HL-60/S4 treated with retinoic acid at 250 ng/mL for 4 days and 3 days (cell line): ENCODE data around the gene EPOP.

Experiments used
- in situ Hi-C: fragments of 300-500 bp; cut with MboI; formaldehyde crosslinking; loops from 2 replicates; pipeline ENCODE4 v1.7.0; 2022; ENCODE audit warnings: low sequenced_read_pairs

EPOP gene

GRCh38 chr17:38706505-38707216 is 31.9 kb upstream of the EPOP start:
- in situ Hi-C loops = no loop called here

DNA sequence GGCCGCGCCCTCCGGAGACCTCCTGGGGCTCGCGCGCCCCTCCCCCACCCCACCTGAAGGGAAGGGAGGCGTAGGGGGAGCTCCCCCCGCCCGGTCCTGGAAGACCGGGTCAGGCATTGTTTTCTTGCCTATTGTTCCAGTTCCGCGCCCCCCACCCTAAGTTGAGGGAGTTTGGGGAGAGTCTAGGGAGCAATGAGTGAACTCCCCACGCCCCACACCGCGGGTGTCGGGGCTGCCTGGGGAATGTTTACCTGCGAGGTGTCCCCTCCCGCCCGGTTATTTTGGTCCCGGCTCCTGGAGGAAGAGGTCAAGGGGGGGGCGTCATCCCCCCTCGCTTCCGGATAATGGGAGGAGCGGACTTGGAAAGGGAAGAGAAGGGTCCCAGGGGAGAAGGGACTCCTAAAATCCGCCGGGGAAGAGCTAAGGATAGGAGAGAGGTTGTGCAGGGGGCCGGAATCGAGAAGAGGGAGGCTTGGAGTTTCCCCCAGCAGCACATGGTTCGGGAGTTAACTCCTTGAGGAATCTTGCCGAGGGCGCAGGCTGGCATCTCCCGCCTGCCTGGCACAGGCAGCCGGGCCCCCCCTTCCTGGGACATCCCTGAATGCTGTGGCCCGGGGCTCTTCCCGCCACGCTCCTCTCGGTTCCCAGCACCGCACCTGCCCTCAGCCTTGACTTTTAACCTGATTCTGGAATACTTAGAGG is 31.2 kb upstream of the EPOP start:
- in situ Hi-C loops = no loop called here

GRCh38 chr17:38705523-38705802 is 30.7 kb upstream of the EPOP start:
- in situ Hi-C loops = no loop called here

DNA sequence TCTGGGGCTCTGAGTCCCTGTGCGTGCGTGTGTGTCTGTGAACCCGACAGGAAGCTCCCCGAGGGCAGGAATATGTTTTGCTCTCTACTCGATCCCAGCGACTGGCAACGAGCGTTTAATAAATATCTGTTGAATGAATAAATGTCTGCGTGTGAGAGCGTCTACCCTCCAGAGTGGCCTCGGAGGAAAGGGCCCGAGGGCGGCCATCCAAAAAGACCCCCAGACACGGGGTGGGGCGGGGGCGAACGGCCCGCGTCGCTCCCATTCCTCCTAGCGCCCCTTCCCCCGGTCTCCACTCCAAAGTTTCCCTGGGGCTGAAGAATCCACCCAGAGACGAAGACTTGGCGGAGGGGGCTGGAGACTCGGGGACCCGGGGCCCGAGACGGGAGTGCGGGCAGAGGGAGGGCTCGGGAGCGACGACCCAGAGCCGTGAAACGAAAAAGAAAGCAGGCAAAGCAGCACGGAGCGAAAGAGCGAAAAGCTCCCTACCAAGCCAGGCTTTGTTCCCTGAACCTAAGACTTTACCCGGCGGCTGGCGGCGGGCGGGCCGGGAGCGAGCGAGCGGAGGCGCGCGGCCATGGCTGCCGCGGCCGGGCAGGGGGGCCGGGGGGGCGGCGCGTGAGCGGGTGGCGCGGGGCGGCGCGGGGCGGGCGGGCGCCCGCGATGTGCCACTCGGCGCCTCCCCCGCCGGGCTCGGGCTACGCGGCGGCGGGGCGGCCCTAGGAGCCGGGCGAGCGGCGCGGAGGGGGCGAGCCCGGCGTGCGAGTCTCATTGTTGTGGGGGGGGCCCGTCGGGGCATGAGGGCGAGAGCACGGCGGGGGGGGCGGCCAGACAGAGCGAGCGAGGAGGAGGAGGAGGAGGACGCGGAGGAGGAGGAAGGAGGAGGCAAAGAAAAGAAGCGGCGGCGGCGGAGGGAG is 30.1 kb upstream of the EPOP start, which contains the start of gene MLLT6:
Gene MLLT6 (plus strand): TSS at position 668 of the 917 bp plus-strand sequence. CDS start 360 bp downstream, outside the sequence.
- in situ Hi-C loops = no loop called here

GRCh38 chr17:38703742-38704605 is 29.2 kb upstream of the EPOP start:
- in situ Hi-C loops = no loop called here

GRCh38 chr17:38702916-38703741 is 28.4 kb upstream of the EPOP start:
- in situ Hi-C loops = no loop called here

DNA sequence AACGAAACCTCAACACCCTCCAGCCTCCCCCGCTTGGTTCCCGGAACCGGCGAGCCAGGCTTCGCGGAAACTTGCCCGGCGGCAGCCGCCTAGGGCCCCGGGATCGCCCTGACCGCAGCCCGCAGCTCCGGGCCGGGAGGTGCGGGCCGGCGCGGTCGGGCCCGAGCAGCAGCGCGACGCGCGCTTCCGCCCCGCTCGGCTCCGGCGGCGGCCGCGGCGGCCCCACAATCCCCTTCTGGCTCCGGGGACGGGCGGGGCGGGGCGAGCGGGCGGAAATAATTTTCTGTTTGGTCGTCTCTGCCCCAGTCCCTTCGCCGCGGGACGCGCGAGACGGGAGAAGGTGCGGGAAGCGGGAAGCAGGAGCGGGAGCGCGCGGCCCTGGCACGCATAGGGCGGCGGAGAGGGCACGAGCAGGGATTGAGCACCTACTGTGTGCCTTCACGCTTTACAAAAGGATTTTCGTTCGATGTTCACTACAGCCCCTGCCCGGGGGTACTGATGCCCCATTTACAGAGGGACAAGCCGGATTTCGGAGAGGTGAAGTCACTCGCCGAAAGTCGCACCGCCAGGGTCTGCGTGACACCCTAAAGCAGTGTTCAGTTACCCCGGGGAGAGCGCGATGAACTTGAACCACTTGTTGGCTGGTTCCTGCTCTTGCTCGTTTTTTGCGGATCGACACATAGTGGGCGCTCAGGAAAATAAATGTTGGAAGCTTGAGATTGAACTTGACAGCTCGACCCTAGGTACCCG is 27.6 kb upstream of the EPOP start:
- in situ Hi-C loops = no loop called here

GRCh38 chr17:38701504-38702165 is 26.9 kb upstream of the EPOP start:
- in situ Hi-C loops = no loop called here

DNA sequence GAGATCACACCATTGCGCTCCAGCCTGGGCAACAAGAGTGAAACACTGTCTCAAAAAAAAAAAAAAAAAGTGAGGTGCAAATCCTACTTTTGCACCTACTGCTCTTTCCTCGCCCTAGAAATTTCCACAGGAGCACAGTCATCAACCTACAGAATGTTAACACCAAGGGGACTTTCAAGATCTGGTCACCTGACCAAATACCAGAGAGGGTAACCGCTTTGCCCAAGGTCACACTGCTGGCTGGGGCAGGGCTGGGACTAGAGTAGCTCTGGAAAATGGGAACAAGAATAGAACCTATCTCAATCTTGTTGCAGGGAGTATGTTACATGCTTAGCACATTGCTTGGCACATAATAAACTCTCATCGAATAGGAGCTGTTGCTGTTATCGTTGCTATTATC is 24.0 kb upstream of the EPOP start:
- in situ Hi-C loops = no loop called here

DNA sequence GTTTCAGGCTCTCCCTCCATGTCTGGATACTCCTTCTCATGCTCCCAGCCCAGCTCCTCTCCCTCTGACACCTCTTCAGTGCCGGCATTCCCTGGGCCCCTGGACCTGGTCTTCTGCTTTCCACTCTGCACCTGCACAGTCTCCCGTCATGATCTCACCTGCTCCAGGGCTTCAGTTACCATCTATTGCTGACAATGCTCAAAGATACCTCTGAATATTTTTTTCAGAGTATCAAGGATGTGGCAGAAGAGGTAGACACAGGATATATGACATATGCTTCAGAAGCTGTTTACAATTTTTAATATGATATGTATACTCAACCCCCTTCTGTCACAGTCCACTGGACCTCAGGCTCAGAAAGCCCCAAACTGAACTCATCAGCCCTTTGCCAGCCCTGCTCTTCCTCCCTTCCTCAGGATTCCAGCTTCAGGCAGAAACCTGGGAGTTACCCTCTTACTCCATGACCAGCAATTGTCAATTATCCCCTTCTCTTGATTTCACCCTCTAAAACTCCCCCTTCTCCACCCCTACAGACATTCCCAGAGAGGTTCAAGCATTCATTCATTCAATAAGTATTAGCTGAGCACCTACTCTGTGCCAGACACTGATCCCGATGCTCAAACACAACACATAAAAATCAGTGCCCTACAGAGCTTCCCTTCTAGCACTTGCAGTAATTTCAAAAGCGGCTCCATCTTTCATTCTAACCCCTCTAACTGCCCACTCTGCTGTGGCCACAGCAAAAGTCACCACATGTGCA is 22.5 kb upstream of the EPOP start:
- in situ Hi-C loops = no loop called here

- in situ Hi-C loops = no loop called here
Measured at GRCh38 chr17:38693700-38694329, 19.1 kb upstream of the EPOP start.

GRCh38 chr17:38691154-38691553 is 16.4 kb upstream of the EPOP start:
- in situ Hi-C loops = no loop called here

DNA sequence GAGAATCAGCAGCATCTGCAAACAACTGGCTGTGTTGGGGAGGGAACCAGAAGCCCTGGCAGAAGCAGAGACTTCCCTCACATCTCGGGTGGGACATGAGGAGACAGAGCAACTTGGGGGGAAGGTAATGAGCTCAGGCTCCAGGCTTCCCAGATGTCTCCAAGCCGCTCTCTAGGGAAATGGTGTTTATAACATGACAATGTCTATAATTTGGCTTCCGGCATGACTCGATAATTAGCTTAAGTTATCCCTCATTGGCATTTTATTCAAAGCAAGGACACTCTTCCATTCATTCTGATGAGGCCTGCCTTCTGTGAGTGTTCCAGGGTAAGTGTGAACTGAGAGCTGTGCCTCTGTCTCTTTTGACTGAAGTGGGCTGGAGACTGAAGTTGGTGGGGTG is 15.6 kb upstream of the EPOP start:
- in situ Hi-C loops = no loop called here

- in situ Hi-C loops = no loop called here
Measured at GRCh38 chr17:38687286-38687685, 12.5 kb upstream of the EPOP start.

- in situ Hi-C loops = no loop called here
Measured at GRCh38 chr17:38685491-38685890, 10.7 kb upstream of the EPOP start.

- in situ Hi-C loops = no loop called here
Measured at GRCh38 chr17:38681096-38681495, 6.3 kb upstream of the EPOP start.

DNA sequence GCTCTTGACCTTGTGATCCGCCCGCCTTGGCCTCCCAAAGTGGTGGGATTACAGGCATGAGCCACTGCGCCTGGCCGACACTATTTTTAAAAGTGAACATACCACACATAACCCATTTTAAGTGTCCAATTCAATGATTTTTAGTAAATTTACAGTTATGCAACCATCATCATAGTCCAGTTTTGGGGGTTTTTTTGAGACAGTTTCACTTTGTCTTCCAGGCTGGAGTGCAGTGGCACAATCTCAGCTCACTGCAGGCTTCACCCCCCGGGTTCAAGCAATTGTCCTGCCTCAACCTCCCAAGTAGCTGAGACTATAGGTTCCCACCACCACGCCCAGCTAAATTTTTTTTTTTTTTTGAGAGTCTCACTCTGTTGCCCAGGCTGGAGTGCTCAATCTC is 3.1 kb upstream of the EPOP start:
- in situ Hi-C loops = no loop called here
